Measurements from ENCODE around the gene RBM39. TPM values are rescaled to one million over a fixed set of nuclear protein-coding genes. Genes with fewer than 3 reads are reported as not detected.

The RBM39 gene
- total and polyA plus RNA-seq, 9 of the 15 experiments (the other 6 are each of a cell fraction or from before 2014, with no cell fraction given), result 143 to 319 (median 228) TPM

- TF ChIP-seq CHD7 (IDR thresholded peaks at IDR 0.05; ENCODE audit: low read depth, low read length) (no peak), CHD4 (IDR thresholded peaks at IDR 0.05; ENCODE audit: insufficient read depth, insufficient replicate concordance, low read depth, low read length, poor library complexity, severe bottlenecking) (no peak), HMBOX1 (IDR thresholded peaks at IDR 0.05) (no peak), CC2D1A (IDR thresholded peaks at IDR 0.05) (no peak), SMAD1 (IDR thresholded peaks at IDR 0.05; ENCODE audit: low read depth, low read length, partially characterized antibody) (no peak), RREB1 (CRISPR knock-in tag; IDR thresholded peaks at IDR 0.05) (no peak)
Measured at GRCh38 chr20:35698298-35699126, 43.5 kb downstream of the RBM39 start (continued).
